ENCODE measurements around the gene CLDN2. TPM values are rescaled to one million over a fixed set of nuclear protein-coding genes. Genes with fewer than 3 reads are reported as not detected.

CLDN2 gene
- total and polyA plus RNA-seq, 2 of the 13 experiments (the other 11 are each of a cell fraction or from before 2014, with no cell fraction given), result 1.3 to 1.5 TPM

- TF ChIP-seq LBX2 (CRISPR knock-in tag; IDR thresholded peaks at IDR 0.05; ENCODE audit: borderline replicate concordance) (no peak), ATF6 (CRISPR knock-in tag; conservative IDR thresholded peaks at IDR 0.05) (no peak), ZNF879 (CRISPR knock-in tag; IDR thresholded peaks at IDR 0.05) (no peak), RAD21 (CRISPR knock-in tag; IDR thresholded peaks at IDR 0.05) (peak; percentile 63; the same call in 1 of the 2 replicates), SNAPC2 (CRISPR knock-in tag; IDR thresholded peaks at IDR 0.05) (no peak), U2AF1 (optimal IDR thresholded peaks at IDR 0.05; ENCODE audit: low read depth, low read length) (no peak), KDM3A (CRISPR knock-in tag; IDR thresholded peaks at IDR 0.05; ENCODE audit: low read depth) (0 out of 2 replicates have a peak, but pooled peaks have one; percentile 51), NCOA2 (CRISPR knock-in tag; IDR thresholded peaks at IDR 0.05) (no peak), MBD4 (IDR thresholded peaks at IDR 0.05; ENCODE audit: borderline replicate concordance, low read length) (no peak), RXRB (CRISPR knock-in tag; IDR thresholded peaks at IDR 0.05; ENCODE audit: borderline replicate concordance) (peak; percentile 12; the same call in 1 of the 2 replicates), DNMT3B (CRISPR knock-in tag; conservative IDR thresholded peaks at IDR 0.05) (no peak), NR0B2 (CRISPR knock-in tag; IDR thresholded peaks at IDR 0.05) (no peak), MAF1 (CRISPR knock-in tag; IDR thresholded peaks at IDR 0.05; ENCODE audit: borderline replicate concordance) (no peak)
- TF ChIP-seq, protein P1, sequence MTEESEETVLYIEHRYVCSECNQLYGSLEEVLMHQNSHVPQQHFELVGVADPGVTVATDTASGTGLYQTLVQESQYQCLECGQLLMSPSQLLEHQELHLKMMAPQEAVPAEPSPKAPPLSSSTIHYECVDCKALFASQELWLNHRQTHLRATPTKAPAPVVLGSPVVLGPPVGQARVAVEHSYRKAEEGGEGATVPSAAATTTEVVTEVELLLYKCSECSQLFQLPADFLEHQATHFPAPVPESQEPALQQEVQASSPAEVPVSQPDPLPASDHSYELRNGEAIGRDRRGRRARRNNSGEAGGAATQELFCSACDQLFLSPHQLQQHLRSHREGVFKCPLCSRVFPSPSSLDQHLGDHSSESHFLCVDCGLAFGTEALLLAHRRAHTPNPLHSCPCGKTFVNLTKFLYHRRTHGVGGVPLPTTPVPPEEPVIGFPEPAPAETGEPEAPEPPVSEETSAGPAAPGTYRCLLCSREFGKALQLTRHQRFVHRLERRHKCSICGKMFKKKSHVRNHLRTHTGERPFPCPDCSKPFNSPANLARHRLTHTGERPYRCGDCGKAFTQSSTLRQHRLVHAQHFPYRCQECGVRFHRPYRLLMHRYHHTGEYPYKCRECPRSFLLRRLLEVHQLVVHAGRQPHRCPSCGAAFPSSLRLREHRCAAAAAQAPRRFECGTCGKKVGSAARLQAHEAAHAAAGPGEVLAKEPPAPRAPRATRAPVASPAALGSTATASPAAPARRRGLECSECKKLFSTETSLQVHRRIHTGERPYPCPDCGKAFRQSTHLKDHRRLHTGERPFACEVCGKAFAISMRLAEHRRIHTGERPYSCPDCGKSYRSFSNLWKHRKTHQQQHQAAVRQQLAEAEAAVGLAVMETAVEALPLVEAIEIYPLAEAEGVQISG (CRISPR knock-in tag; IDR thresholded peaks at IDR 0.05), result no peak
- TF ChIP-seq, protein P2, sequence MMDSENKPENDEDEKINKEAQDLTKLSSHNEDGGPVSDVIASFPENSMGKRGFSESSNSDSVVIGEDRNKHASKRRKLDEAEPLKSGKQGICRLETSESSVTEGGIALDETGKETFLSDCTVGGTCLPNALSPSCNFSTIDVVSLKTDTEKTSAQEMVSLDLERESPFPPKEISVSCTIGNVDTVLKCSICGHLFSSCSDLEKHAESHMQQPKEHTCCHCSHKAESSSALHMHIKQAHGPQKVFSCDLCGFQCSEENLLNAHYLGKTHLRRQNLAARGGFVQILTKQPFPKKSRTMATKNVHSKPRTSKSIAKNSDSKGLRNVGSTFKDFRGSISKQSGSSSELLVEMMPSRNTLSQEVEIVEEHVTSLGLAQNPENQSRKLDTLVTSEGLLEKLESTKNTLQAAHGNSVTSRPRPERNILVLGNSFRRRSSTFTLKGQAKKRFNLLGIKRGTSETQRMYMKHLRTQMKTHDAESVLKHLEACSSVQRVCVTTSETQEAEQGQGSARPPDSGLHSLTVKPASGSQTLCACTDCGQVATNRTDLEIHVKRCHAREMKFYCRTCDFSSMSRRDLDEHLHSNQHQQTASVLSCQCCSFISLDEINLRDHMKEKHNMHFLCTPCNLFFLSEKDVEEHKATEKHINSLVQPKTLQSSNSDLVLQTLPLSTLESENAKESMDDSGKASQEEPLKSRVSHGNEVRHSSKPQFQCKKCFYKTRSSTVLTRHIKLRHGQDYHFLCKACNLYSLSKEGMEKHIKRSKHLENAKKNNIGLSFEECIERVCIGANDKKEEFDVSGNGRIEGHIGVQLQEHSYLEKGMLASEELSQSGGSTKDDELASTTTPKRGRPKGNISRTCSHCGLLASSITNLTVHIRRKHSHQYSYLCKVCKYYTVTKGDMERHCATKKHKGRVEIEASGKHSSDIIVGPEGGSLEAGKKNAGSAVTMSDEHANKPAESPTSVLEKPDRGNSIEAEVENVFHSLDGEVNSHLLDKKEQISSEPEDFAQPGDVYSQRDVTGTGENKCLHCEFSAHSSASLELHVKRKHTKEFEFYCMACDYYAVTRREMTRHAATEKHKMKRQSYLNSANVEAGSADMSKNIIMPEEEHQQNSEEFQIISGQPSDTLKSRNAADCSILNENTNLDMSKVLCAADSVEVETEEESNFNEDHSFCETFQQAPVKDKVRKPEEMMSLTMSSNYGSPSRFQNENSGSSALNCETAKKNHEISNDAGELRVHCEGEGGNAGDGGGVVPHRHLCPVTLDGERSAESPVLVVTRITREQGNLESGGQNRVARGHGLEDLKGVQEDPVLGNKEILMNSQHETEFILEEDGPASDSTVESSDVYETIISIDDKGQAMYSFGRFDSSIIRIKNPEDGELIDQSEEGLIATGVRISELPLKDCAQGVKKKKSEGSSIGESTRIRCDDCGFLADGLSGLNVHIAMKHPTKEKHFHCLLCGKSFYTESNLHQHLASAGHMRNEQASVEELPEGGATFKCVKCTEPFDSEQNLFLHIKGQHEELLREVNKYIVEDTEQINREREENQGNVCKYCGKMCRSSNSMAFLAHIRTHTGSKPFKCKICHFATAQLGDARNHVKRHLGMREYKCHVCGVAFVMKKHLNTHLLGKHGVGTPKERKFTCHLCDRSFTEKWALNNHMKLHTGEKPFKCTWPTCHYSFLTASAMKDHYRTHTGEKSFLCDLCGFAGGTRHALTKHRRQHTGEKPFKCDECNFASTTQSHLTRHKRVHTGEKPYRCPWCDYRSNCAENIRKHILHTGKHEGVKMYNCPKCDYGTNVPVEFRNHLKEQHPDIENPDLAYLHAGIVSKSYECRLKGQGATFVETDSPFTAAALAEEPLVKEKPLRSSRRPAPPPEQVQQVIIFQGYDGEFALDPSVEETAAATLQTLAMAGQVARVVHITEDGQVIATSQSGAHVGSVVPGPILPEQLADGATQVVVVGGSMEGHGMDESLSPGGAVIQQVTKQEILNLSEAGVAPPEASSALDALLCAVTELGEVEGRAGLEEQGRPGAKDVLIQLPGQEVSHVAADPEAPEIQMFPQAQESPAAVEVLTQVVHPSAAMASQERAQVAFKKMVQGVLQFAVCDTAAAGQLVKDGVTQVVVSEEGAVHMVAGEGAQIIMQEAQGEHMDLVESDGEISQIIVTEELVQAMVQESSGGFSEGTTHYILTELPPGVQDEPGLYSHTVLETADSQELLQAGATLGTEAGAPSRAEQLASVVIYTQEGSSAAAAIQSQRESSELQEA (CRISPR knock-in tag; IDR thresholded peaks at IDR 0.05; ENCODE audit: not compliant biosample characterization), result no peak
These were observed 21.7 kb upstream of the CLDN2 start (continued) for GRCh38 chrX:106898462-106898861.

All from HepG2 (cell line).